HT1080 (cell line): ENCODE results near the gene TMEM132D. TPM values are rescaled to one million over a fixed set of nuclear protein-coding genes. Genes with fewer than 3 reads are reported as not detected.

Source experiments
- DNase-seq: peaks from one replicate; pipeline ENCODE4 v3.0.0-alpha.2; 2015; ENCODE audit warnings: low read depth
- total RNA-seq: library from RNA; depleted of rRNA; stranded (reverse); fragments of >200 nt; shearing (Covaris generic); gene quantifications from 2 replicates; pipeline ENCODE4 v1.2.3, GENCODE V29; 2014

TMEM132D gene
- total RNA-seq, 1 experiment from 2014 or later, result 2.7 TPM

DNA sequence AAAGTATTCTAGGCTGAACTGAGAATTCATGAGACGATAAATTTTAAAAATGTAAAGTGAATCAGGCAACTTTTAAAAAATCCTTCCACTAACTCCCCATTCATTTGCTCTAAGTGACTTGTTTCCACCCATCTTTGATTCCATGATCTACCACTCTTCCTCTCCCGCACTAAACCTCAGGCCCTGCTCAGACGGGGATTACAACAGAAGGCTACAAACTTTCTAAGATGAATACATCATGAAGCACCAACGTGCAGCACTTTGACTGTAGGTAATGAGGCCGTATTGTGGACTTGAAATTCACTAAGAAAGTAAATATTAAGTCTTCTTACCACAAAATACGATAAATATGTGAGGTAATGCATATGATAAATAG is 30.0 kb downstream of the TMEM132D start:
- no peak for DNase-seq

DNA sequence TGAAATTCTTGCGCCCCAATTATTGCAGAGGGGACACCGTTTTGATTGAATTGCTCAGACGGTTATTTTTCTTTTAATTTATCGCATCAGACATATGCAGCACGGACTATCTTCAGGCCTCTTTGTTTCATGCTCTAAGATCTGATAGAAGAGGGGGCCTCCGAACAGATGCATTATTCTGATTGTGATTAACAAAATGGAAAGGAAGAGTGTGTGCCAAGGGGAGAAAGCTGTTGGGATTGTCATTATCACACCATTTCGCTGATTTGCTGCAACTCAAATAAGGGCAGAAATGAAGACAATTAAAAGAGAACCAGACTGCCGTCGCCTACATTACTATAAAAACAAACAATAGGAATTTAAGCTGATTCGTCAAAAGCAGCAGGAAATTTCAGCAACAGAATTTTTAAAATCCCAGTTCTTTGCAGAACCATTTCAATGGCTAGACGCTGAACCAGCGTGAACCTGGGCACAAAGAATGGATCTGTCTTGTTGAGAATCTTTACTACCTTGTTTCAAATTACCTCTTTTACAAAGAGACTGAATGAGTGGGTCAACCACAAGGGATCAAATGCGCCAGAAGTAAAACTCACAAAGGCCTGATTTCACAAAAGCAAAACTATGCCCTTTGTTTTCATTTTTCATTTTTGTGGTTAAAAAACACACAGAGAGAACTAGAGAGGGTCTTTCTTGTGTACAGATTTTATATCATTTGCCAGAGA is 30.6 kb downstream of the TMEM132D start:
- peak; percentile 51 for DNase-seq

DNA sequence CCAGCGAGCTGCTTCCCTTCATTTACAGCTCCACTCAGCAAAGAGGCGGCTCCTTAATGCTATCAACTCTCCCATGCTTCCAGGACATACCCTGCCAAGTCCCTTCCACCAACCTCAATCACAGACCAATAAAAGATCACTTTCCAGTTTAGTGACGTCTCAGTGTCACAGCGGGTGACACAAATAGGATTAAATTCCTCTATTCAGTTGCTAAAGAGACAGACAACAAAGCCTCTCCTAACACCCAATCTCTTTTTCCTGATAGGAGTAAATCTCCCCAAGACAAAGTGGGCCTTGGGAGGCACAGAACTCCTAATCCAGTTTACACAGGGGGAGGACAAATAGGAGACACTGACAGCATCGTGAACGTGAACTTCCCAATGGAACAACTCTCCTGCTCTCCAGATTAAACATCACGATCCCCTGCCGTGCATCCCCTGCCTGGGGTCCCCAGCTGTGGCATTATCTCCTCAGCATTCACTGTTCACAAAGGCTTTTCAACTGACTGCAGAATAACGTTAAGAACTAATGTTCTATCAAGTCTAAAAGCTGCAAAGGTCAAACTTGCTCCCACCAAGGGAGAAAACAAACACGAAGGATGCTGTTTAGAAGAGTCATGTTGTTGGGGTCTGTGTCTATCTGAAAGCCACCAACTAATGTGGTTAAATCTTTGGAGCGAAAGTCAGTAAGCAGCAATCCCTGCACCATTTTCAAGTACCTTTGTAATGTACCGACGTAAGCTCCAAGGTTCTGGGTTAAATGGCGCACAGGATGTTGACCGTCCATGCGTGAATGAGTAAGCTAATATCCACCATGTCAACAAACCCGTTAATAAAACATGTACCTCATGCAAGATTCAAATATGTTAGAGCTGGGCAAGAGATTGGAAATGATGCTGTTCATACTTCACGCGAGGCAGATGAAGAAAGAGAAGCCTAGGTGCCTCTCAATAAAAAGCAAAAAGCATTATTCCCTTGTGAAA is 31.5 kb downstream of the TMEM132D start:
- no peak for DNase-seq

DNA sequence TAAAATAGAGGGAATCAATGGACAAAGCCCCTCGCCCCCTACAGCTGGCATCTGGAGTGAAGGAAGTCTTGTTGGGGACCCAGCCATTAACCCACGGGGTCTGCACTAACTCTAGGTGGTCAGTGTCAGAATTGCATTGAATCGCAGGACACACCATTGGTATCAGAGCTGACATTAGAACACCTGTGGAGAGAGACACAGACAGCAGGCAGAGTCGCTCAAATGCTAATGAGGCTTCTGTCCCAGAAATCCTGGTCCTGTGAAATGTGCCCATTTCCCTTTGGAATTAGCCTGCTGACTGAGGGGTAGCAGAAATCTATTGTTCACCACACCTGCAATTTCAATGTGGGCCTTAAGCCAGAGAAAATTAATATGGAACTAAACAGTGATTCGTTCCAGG is 33.0 kb downstream of the TMEM132D start:
- no peak for DNase-seq

DNA sequence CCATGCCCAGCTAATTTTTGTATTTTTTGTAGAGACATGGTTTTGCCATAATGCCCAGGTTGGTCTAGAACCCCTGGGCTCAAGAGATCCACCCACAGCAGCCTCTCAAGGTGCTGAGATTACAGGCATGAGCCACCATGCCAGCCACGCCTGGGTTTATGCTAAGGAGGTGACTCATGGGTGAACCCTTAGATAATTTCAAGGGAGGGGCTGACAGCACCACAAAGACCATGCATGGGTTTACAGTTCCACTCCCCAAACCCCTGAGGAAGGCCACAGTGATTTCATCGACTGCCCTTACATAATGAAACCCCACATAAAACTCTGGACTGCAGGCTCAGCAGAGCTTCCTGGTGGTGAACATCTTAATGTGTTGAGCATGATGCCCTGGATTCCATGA is 33.7 kb downstream of the TMEM132D start:
- DNase-seq, result peak; percentile 69

DNA sequence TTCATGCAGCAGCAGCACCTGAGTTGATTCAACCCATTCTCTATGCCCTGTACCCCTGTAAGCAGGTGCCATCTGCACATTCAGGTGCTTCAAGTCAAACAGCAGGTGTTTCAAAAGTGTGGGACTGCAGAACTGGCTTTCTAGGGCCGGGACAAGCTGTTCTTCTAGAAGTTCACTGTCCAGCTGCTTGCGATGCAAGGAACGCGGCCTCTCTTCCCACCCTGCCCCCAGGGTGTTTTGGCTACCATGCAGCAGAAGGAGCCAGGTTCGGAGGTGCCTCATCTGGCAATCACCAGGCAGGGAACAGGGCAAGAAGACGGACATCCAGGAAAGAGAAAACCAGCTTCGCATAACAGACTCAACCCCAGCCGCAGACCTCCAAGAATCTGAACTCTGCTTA is 35.2 kb downstream of the TMEM132D start:
- no peak for DNase-seq

DNA sequence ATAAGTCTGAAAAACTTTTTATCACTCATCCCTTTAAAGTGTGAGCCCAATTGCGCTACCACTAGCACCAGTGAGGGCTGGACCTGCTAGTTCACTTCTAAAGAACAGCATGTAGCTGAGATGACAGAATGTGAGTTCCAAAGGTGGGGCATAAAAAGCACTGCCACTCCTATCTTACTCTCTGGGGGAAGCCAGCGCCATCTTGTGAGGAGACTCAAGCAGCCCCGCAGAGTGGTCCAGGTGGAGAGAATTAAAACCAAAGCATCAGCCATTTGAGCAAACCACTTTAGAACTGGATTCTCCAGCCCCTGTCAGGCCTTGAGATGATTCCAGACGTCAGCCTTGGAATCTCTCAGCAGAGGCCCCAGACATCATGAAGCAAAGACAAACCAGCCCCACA is 39.9 kb downstream of the TMEM132D start:
- DNase-seq, result no peak

DNA sequence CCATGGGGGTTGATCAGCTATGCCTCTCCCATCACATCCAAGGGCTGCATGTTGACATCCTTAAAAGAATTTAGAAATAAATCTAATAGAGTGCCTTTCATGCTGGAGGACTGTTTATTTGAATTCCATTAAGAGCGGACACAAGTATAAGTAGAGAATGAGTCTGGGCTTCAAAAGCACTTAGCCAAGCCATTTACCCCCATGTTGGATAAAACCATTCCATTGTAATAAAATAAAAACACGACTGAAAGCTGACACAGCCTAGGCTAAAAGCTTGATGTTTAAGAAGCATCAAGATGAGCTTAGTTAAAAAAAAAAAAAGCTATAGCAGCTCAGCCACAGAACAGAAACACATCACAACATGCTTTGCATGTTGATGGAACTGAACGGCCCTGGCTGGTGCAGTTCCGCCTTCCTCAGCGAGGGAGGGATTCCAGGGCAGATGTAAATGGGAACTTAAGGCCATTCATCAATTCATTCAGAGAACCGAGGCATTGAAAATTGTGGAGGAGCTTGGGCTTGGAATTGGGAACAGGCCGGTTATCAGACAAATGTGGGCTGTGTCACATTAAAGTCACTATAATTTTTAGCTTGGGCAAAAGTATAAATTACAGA is 41.2 kb downstream of the TMEM132D start:
- DNase-seq, result no peak

DNA sequence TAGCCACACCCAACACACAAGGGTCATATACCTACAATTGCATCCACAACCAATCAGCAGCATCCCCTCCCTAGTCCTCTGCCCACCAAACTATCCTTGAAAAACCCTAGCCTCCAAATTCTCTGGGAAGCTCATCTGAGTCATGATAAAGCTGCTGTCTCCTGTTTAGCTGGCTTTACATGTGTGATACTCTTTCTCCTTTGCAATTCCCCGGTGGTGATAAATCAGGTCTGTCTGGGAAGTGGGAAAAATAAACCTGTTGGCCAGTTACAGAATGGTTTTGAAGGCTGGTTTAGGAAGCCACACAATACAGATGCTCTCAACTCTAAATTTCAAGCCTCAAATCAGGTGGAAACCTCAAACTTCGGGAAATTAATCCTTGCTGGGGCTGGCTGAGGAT is 41.9 kb downstream of the TMEM132D start:
- DNase-seq, result no peak

DNA sequence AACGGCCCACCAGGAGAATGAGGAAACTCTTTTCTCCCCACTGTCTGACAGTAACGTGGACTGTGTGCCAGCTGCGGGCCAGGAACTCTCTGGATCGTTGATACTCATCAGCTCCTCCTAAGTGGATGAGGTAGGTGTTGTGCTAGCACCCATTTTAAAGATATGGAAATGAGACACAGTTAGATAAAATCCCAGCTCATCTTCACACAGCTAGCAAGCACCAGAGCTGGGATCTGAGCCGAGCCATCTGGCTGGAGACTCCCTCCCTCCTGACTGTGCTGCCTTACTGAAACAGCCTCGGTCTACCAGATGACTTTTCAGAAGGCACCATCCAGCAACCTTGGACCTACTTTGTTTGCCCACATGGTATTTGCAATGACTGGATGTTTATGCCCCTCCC is 49.2 kb downstream of the TMEM132D start:
- DNase-seq, result no peak

DNA sequence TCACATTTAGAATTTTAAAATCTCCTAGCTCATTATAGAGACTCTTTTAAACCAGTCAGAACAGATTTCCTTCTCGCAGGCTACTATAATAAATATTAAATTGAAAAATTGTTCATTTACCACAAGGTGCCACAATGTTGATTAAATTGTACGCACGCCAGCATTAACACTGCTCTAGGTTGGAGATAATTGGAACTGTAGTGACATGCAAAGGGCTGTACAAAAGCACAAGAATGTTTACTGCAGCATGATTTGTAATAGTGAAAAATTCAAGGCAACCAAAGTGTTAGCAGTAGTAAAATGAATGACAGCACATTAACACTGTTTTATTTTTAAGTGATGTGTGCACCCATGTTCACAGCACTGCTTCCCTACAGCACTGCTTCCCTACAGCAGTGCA is 52.5 kb downstream of the TMEM132D start:
- DNase-seq, result no peak

DNA sequence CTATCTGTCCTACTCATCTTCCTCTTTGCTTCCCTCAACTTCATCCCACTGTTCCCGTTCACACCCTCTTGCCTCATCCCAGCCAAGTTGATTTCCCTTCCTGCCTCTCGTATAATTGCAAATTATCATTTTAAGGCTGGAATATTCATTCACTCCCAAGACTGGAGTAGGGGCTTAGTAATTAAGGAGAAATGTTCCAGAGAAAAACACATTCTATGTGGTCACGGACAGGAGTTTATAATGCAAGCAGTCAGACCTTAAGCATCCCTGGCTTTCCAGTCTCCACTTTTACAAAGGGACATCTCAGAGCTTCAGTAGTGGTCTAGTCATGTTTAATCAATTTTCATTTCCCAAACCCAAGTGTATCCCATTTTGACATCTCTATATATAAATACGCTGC is 54.9 kb downstream of the TMEM132D start:
- DNase-seq, result peak; percentile 72

DNA sequence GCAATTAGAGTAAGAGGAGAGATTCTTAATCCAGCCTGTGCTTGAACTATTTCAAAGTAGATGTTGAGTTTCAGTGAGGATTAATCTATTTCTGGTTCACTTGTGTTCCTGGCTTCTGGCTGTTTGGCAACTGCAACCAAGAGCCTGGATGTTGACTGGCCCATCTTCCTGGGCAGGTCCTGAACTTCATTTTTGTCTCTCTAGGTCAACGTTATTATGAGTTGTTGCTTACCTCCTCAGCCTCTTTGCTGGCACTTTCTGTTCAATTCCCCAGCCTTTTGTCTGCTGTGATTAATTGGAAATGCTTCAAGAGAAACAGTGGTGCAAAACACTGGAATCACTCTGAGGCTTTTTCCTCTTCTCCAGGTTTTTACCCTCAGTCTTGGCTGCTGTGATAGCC is 56.8 kb downstream of the TMEM132D start:
- no peak for DNase-seq

DNA sequence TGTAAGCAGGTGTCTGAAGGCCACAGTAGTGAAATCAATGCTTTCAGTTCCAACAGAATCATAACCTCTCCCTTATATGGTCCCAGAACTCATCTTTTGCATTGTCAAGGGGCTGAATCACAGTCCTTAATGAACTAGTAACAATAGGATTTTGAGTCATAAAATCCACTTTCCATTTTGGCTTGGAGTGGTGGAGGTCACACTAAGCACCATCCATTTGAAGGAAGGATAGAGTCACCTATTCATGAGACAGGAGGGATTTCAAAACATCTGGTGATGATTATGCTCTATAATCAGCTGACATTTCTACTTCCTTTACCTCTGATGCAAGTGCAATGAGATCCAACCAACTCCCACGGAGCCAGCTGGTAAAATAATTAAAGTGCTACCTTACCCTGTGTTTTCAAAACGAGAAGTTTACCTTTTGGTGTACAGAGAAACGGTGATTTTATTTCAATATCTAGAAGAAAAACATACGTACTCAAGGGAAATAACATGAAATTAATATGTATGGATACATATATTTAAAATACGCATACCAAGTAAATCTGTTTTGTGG is 59.1 kb downstream of the TMEM132D start:
- peak; percentile 96 for DNase-seq

DNA sequence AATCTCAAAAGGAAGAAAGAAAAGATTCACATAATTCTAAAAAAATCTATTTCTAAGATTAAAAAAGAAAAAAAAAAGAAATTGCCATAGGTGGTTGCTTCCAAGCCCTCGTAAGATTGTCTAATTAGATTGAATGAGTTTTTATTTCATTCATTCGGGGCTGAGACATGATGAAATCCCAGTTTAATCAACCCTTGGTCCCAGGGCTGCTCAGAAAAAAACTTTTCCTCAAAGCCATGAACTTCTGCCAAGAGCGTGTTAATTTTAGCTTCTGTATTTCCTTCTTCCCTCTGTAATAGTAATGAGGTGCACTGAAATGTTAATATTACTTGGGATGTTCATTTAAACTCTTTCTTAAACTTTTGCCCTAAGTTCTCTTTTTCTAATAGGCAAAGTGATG is 62.6 kb downstream of the TMEM132D start:
- DNase-seq, result no peak

DNA sequence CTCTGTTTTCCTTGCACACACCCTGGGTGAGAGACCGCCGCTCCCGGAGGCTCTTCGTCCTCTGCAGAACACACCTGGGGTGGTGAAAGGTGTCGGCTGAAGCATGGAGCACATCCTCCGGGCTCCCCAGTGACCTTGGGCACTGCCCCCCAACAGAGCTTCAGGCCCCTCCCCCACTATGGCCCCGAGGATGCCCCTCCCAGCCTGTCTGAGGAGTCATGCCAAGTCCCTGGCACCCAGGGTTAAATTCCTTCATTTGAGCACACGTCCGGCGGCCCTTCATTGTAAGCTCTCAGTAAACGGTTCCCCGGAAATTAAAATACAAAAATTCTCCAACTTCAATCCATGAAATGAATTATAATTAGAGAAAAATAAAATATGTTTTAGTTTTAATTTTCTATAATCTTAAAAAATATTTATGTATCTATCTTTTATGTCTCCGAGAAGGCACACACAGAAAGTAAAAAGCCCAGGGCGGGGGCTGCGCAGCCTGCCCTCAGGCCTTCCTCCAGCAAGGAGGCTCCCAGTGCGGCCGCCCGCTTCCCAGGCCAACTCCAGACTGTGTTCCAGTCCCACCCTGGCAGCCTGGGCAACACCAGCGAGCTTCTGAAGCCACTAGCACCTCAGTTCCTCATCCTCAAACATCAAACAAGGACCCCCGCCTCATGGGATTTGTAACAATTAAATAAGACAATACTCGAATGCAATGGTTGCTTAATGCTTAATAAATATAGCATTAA is 63.5 kb downstream of the TMEM132D start:
- no peak for DNase-seq

DNA sequence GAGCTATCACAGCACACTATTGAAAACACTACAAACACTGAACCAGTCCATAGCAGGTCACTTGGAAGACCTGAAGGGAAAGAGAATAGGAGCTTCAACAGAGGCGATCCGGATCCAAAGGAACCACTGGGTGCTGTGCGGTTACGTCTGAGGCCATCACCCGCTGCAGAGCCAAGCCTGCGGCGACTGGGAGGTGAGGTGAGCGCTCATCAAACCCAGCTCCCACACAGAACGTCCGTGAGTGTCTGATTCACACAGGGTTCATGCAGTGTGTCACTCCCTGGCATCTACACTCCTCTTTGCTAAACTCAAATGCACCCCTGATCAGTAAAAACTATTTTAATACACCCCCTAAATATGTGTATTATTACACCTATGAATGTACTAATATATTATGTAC is 64.1 kb downstream of the TMEM132D start:
- DNase-seq, result peak; percentile 79

DNA sequence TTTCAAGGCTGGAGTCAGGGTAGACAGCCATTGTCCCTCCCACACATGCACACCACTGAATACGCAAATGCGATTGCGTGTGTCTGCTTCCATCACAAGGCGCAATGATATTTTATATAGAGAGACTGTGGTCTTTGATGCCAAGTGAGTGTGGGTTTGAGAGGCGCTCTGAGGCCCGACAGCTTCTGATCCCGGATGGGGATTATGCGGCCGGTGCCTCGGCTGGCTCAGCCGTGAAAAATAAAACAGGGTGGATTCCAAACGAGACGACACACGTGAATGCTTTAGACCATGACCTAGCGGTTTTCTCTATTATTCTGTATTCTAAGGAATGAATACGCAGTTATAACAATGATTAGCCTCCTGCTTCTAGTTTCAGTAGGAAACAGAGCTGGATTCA is 72.5 kb downstream of the TMEM132D start:
- DNase-seq, result no peak

DNA sequence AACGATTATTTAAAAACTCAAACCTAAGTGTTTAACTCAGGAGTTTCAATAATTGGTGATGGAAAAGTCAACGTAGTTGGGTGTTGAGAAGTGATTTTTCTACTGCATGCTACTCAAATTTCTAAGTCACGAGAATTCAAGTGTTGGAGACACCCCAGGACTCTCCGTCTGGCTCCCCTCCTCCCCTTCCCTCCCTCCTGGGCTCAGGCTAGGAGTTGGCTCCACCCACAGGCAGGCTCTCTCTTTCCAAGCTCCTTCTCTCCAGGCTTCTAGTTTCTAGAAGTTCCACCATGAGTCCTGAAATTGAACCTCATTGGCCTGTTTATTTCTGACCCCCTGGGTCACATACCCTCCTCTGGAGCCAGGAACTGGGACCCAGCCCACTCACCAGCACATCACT is 73.0 kb downstream of the TMEM132D start:
- no peak for DNase-seq

DNA sequence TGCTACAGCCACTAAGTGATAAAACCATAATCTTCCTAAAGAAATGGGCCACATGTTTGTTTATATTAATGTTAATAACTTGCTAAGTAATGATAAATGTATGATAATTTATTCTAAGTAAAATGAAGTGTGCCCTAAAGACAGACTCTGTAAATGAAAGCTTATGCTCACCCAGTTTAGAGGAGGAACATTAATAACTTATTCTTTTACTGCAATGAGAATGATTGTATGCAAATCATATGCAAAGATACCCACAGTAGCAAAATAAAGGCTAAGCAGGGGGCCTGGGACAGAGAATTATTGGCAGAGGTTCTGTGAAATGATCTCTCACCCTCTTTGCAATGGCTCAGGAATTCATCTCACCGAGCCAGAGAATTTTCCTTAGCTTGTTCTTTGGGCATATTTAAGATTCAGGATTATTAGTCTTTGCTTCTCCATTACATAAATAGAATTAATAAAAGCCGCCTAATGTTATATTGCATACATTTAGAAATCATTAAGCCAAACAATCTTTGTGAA is 75.9 kb downstream of the TMEM132D start:
- DNase-seq, result no peak
